Muscle layer of colon (tissue), 2 donors: ENCODE measurements around the gene PLEKHB2.
"Not testable (repeated sequence)": the region's sequence is repeated elsewhere in the genome, so short reads cannot be mapped to it uniquely, and the experiment has no call there.

Experiments used
- H3K27ac ChIP-seq: one replicate; pipeline ENCODE4 v1.7.0; 2013; ENCODE audit warnings: low read depth, mild to moderate bottlenecking, low read length, moderate library complexity
- H3K27me3 ChIP-seq, 2 donors: one replicate each; pipeline ENCODE4 v1.7.0; 2013; ENCODE audit warnings: low read length in 2 of 2, mild to moderate bottlenecking in 2 of 2; ENCODE audit not compliant: insufficient read depth in 2 of 2, control insufficient read depth in 1 of 2
- H3K36me3 ChIP-seq: one replicate; pipeline ENCODE4 v1.7.0; 2013; ENCODE audit warnings: mild to moderate bottlenecking, low read length; ENCODE audit not compliant: insufficient read depth
- H3K4me1 ChIP-seq: one replicate; pipeline ENCODE4 v1.7.0; 2013; ENCODE audit warnings: mild to moderate bottlenecking, low read length; ENCODE audit not compliant: insufficient read depth
- H3K4me3 ChIP-seq, 2 donors: one replicate each; pipeline ENCODE4 v1.7.0; 2013; ENCODE audit warnings: low read length in 2 of 2, low read depth in 1 of 2, mild to moderate bottlenecking in 1 of 2, moderate library complexity in 1 of 2
- H3K9ac ChIP-seq: one replicate; pipeline ENCODE4 v1.7.0; 2013; ENCODE audit warnings: low read length
- H3K9me3 ChIP-seq: one replicate; pipeline ENCODE4 v1.7.0; 2013; ENCODE audit warnings: mild to moderate bottlenecking, low read length
- donor health status: abdominal sarcoma.
- donor health status: Adenocarcinoma of cecum.

Gene PLEKHB2

DNA sequence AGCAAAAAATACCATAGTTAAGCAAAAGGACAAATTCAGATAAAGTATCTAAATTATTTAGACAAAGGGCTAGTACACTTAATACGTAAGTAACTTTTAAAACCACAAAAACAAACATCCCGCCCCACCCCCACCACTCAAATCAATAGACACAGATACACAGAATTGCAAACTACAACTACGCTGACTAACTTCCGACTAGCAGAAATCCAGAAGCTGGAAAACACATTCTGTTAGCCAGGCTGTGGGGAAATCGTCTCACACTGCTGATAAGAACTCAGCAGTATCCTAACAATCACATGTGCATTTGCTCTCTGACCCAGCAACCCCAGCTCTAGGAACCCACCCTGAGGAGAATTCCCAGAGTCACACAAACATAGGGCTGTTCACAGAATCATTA is 28.4 kb upstream of the PLEKHB2 start:
- Histone ChIP-seq H3K36me3 (peaks cover 42% of the 10 kb centered on the region), H3K4me1 (no peaks in the 10 kb centered on the region)

DNA sequence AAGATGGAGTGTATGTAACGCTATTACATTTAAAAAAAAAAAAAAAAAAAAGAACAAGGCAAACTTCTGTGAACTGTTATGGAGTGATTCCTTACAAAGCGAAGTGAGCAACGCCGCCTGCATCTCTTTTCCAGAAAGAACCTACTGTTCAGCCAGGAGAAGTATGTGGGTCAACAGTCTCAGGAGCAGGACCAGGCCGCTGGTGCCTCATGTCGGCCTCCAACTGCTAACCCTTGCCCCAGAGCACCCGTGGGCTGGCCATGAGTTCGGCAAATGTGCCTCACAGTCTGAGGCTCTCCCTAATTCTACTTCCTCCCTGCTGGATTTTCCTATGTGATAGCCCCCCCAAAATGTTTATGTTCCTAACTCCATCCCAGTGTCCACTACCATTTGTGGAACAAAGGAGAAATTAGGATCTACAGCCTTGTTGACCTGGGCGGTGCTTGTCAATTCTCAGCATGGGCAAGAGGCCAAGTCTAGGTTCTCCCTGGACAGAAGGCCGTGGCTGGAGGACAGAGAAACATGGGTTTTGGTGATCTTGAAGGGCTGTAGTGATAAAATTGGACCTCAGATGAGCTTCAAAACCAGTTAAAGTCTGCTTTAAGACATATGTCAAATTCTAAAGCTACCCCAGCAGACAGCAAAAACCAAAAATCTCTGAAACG is 27.8 kb upstream of the PLEKHB2 start:
- Histone ChIP-seq H3K4me3 (no peak overlapping the region), H3K27me3 (no peaks in the 10 kb centered on the region), H3K4me1 (no peaks in the 10 kb centered on the region), H3K36me3 (peaks cover 46% of the 10 kb centered on the region), H3K9me3 (no peaks in the 10 kb centered on the region), H3K27ac (no peak overlapping the region), H3K9ac (no peak overlapping the region)

More for the DNA sequence above, 28.4 kb upstream of the PLEKHB2 start:
- no peak overlapping the region for H3K4me3 ChIP-seq
- H3K27me3 ChIP-seq = no peaks in the 10 kb centered on the region
- no peak overlapping the region for H3K9ac ChIP-seq
- H3K27ac ChIP-seq = no peak overlapping the region
- H3K9me3 ChIP-seq = no peaks in the 10 kb centered on the region

GRCh38 chr2:131077966-131078365 is 27.2 kb upstream of the PLEKHB2 start:
- no peak overlapping the region for H3K4me3 ChIP-seq
- H3K27me3 ChIP-seq = no peaks in the 10 kb centered on the region
- H3K4me1 ChIP-seq = no peaks in the 10 kb centered on the region
- H3K9me3 ChIP-seq = no peaks in the 10 kb centered on the region
- H3K9ac ChIP-seq = no peak overlapping the region
- H3K27ac ChIP-seq = no peak overlapping the region
- peaks cover 48% of the 10 kb centered on the region for H3K36me3 ChIP-seq

DNA sequence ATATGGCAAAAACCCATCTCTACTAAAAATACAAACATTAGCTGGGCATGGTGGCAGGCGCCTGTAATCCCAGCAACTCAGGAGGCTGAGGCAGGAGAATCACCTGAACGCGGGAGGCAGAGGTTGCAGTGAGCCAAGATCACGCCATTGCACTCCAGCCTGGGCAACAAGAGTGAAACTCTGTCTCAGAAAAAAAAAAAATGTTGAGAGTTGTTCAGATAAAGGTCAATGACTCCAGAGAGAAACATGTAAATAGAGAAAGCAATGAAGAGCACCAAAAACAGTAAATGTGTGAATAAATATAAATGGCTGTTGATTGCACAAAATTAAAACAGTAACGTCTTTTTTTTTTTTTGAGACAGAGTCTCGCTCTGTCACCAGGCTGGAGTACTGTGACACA is 25.2 kb upstream of the PLEKHB2 start:
- H3K36me3 ChIP-seq = peaks cover 48% of the 10 kb centered on the region
- H3K4me1 ChIP-seq, H3K27ac ChIP-seq, H3K4me3 ChIP-seq, H3K9me3 ChIP-seq, H3K9ac ChIP-seq, H3K27me3 ChIP-seq: not testable (repeated sequence)

DNA sequence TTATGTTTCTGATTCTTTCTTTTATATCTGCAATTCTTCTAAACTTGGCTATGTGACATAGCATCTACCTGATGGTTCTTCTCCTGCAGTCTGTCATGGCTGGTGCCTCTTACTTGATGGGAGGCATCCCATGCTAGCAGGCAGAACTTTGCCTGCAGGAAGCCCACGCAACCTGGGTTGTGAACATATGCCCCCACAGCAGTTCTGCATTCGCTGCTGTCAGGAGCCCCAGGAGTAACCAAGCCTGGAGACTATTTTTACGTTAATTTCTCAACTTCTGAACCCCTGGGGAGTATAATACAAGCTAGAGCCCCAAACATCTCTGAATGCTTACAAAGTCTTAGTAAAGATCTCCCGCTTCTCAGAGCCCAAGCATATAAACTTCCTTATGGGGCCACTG is 23.9 kb upstream of the PLEKHB2 start:
- Histone ChIP-seq H3K27me3 (no peaks in the 10 kb centered on the region), H3K4me3 (no peak overlapping the region), H3K9ac (no peak overlapping the region), H3K4me1 (peaks cover 7% of the 10 kb centered on the region), H3K27ac (no peak overlapping the region), H3K9me3 (no peaks in the 10 kb centered on the region), H3K36me3 (peaks cover 42% of the 10 kb centered on the region)

GRCh38 chr2:131085646-131086045 is 19.5 kb upstream of the PLEKHB2 start:
- Histone ChIP-seq H3K9ac (no peak overlapping the region), H3K27me3 (no peaks in the 10 kb centered on the region), H3K4me1 (peaks cover 7% of the 10 kb centered on the region), H3K4me3 (no peak overlapping the region), H3K27ac (no peak overlapping the region), H3K9me3 (no peaks in the 10 kb centered on the region), H3K36me3 (peaks cover 25% of the 10 kb centered on the region)

- H3K9ac ChIP-seq = peak overlapping the region; percentile 87
- peaks cover 3% of the 10 kb centered on the region for H3K4me1 ChIP-seq
- H3K36me3 ChIP-seq = peaks cover 4% of the 10 kb centered on the region
- H3K27me3 ChIP-seq = no peaks in the 10 kb centered on the region
- peak overlapping the region; percentile 56 to 67 for H3K4me3 ChIP-seq
- H3K9me3 ChIP-seq = no peaks in the 10 kb centered on the region
- H3K27ac ChIP-seq = peak overlapping the region; percentile 59
These were observed 12.6 kb upstream of the PLEKHB2 start for GRCh38 chr2:131092458-131093005.

GRCh38 chr2:131093006-131093695 is 12.0 kb upstream of the PLEKHB2 start, which contains the start of gene FAM168B:
FAM168B (minus strand) TSS chr2:131093460; CDS start chr2:131082646, 10,814 bp downstream.
- no peaks in the 10 kb centered on the region for H3K9me3 ChIP-seq

DNA sequence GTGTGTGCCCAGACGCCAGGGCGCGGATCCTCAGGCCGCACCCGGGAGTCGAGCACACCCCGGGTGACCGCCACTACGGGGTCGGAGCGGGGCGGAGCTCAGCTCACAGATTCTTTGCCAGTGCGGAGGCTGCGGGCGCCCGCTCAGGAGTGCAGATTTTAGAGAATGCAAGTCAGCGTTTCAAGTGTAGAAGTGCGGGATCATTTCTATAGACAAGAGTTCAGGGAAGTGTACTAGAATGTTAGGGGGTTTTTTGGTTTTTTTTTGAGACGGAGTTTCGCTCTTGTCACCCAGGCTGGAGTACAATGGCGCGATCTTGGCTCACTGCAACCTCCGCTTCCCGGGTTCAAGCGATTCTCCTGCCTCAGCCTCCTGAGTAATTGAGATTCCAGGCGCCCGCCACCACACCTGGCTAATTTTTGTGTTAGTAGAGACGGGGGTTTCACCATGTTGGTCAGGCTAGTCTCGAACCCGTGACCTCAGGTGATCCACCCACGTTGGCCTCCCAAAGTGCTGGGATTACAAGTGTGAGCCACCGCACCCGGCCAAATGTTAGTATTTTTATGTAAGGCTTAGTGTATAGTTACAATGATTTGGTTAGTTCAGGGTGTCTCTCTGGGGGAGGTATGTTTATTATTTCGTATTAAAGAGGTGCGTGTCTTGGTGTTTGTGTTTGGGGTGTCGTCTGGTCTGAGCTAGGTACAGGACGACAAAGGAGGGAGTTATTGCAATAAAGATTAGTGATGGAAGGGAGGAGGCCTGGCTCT is 11.3 kb upstream of the PLEKHB2 start:
- Histone ChIP-seq H3K27me3 (no peaks in the 10 kb centered on the region), H3K9me3 (no peaks in the 10 kb centered on the region), H3K4me3 (peak overlapping the region; percentile 79 to 92), H3K4me1 (peaks cover 3% of the 10 kb centered on the region), H3K36me3 (no peaks in the 10 kb centered on the region), H3K27ac (peak overlapping the region; percentile 96), H3K9ac (peak overlapping the region; percentile 71)

More at GRCh38 chr2:131093006-131093695, 12.0 kb upstream of the PLEKHB2 start, which contains the start of gene FAM168B:
- no peaks in the 10 kb centered on the region for H3K27me3 ChIP-seq
- peak within 1 kb of the TSS; percentile 87 for H3K9ac ChIP-seq
- peak within 1 kb of the TSS; percentile 96 for H3K27ac ChIP-seq
- peak within 1 kb of the TSS; percentile 79 to 92 for H3K4me3 ChIP-seq
- H3K4me1 ChIP-seq = peaks cover 3% of the 10 kb centered on the region
- no peaks in the 10 kb centered on the region for H3K36me3 ChIP-seq

GRCh38 chr2:131094463-131095281 is 10.5 kb upstream of the PLEKHB2 start:
- H3K9me3 ChIP-seq = no peaks in the 10 kb centered on the region
- peak overlapping the region in 1 of 2 donors; percentile 79 for H3K4me3 ChIP-seq
- H3K4me1 ChIP-seq = peaks cover 3% of the 10 kb centered on the region
- H3K36me3 ChIP-seq = no peaks in the 10 kb centered on the region
- H3K27ac ChIP-seq = no peak overlapping the region
- peak overlapping the region; percentile 71 for H3K9ac ChIP-seq
- H3K27me3 ChIP-seq = no peaks in the 10 kb centered on the region
